RKO (cell line): ENCODE data around the gene WLS.
A peak's percentile ranks its signal among the peaks of the same experiment; 100 is the strongest.

Experiments
- DNase-seq: peaks from one replicate; pipeline ENCODE4 v3.0.0-alpha.2; 2016; ENCODE audit warnings: low spot score

WLS gene

DNA sequence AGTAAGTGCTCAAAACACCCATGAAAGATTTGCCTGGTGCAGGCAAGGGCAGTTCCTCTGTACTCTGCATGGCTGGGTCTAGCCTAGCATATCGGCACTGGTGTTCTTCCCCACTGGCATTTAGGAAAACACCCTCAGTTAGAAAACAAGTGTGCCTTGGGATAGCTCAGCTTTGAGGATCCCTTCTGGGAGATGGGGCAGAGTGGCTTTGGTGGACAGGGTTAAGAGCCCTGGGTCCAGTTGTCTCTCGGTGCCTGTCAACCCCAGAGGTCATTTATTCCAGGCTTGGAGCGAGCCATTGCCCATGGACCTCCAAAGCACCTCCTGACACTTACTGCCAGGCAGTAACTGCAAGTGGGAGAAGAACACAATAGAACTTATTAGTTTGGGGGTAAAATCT is 101.1 kb downstream of the WLS start:
- DNase-seq: no peak

DNA sequence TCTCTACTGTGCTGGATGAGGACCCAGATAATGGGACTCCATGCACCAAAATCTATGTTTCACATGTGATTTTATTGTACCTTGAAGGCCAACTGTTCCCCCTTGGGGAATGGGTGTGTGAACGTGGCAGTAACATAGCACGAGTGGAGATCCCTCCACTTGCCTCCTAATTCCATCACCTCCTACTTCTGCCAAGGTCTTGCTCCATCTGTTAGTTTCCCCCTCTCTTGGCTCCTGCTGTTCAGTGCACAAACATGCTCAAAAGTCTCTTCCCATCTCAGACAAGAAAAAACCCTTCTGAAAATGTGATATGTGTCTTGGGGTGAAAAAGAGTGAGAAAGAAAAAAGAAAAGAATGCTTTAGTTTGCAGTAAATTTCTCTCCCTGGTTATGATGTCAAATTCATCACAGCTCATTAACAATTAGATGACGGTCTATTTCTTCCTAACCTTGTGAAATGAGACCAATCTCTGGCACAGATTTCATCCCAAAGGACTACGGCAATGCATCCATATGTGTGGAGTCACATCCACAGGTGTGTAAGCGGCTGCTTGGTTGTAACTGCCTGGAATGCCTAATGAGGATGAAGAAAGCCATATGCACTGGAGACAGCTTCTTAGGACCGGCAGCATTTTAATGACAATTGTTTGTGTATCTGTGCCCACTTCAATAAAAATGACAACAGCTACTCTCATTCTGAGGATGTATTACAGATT is 102.6 kb downstream of the WLS start:
- no peak for DNase-seq

DNA sequence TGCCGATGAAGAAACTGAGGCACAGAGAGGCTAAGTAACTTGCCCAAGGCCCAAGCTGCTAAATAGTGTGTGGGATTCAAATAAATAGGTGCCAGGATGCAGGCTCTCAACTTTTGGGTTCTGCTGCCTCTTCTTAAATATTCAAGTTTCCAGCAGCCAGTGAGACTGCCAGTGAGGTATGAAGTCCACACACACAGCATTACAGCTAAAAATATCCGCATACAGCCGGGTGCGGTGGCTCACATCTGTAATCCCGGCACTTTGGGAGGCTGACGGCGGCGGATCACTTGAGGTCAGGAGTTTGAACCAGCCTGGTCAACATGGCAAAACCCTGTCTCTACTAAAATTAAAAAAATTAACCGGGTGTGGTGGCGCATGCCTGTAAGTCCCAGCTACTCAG is 103.5 kb downstream of the WLS start:
- no peak for DNase-seq

DNA sequence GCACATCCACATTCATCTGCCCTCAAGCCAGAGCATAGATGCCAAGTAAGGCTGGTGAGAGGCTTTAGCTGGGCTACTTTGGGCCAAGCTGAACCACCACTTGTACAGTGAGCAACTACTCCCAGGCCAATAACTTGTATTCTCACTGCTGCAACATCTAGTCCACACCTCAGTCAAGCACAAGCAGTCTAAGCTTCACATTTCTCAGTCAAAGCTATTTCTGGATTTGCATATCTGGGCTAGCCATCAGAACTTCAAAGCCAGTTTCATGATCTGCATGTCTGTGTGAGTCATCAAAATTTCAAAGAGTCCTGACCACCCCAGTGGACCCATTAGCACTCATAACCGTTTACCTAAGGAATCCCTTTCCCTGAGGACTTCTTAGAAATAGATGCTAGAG is 104.2 kb downstream of the WLS start:
- DNase-seq: no peak

DNA sequence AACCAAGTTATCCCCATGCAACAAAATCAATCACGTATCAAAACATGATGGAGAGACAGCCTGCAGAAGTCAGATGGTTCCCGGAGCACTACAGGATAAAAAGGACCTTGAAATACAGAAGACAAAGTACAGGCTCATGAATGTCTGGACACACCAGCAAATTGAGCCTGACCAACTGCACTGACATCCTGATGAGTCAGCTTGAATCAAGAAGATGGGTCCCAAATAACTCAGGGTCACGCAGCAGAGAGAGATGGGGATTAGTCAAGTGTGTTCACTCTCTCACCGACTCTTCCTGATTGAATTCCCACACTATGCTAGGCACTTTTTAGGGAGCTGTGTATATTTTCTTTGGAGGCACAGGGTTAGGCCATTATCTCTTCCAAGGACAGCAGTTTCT is 110.8 kb downstream of the WLS start:
- peak; percentile 72 for DNase-seq

DNA sequence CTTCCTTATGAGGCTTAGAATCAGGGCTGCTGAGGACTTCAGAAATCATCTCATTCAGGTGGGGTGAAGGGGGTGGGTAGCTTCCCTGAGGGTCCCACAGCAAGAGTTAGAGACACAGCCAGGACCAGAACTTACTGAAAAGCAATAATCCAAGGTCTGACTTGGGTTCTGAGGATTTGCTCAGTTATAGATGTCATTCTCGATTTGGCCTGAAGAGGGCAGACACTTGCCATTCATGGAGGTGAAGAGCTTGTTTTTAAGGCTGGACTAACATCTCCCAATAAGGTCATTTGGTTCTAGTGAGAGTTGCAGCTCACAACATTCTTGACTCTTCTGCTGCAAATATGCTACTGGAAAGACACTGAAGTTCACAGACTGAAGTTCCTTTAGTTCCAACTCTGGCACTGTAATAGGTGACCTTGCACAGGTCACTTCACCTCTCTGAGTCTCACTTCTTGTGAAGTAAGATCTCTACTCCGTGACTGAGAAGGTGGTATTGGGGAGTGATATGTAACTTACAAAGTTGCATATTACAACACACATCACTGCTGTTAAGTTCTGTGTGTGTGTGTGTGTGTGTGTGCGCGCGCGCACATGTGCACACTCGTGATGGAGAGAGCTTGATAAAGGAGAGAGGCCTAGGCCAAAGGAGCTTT is 112.1 kb downstream of the WLS start:
- peak; percentile 81 for DNase-seq

DNA sequence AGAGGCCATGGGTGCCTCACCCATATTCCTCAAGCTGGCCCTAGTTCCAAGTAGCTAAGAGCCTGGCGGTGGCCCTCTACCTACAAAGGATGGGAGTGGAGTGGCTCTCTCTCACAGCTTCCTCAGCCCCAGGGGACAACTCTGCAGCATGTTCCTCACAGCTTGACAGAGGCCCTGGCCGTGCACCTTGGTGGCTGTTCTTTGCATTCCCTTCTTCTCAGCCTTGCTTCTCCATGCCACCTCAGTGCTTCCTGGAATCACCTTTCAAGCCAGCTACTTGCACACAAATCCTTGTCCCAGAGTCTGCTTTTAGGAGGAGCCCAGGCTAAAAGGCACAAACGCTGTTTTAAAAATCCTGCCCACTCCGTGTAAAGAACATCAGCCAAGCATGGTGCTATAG is 112.9 kb downstream of the WLS start:
- no peak for DNase-seq

DNA sequence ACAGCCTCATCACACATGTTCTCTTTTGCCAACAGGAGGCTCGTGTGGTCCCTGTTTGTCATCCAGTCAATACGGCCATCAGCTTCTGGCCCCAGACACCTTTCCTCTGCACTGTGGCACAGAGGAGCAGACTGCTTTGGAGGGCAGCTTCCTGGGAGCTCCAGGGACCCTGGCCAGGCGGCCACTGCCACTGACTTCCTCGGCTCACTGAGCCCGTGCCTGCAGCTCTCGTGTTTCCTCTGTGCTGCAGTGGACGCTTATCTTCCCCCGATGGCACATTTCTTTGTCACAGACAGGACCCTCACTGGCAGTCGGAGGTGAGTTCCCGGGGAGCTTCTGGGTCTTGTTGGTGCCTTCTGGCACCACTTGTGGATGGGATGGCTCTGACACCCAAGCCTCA is 114.9 kb downstream of the WLS start:
- DNase-seq: no peak

DNA sequence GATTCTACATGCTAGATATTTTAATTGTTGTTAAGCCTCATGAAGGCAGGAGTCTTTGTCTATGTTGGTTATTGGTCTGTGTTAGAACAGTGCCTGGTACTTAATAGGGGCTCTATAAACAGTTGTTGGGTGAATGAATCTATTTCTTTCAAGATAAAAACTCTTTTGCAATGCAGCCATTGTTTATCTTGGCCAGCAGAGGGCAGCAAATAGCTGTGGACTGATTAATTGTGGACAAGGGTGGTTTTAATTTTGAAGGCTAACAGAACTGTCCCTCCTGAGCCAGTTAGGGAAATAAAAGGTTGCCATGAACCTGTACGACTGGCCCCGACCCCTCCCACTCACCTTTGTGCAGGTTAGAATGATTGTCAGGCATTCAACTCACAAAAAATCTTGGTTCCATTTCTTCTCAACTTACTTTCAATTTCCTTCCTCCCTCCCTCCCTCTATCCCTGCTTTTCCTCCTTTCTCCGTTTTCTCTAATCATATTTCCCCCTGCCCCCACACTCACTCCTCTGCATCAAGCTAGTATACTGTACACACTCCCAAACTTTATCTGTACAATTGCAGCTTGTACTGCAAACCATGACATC is 115.6 kb downstream of the WLS start:
- peak; percentile 68 for DNase-seq

DNA sequence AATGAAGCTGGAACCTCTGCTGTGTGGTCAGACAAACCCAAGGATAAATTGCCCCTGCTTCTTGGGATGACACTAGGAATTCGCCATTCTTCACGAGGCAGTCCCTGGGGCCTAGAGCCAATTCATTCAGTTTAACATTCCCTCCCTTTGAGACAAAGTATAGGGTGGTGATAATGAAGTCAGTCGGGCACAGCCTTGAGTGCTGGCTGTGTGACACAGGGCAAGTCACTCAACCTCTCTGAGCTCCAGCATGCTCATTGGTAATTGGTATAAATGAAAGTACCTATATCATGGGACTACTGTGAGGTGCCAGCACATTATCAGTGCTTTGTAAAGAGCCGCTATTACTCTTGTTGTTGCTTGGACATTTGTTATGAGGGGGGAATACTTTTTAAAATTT is 117.0 kb downstream of the WLS start:
- DNase-seq: no peak

DNA sequence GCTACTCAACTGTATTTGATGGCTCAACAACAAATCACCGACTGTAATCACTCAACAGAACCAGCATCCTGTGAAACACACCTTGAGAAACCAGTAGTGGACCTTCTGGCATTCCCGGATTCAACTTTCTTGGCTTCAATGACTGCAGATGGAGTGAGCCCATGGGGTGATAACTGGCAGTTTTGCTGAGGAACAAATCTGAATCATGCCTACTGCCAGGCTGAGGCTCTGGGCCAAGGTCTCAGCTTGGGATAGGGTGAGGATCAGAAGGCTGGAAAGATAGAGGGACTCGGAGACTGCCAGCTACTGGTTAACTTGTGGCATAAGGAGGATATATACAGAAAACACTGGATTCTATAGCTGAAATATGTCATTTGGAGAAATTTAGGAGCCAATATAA is 118.4 kb downstream of the WLS start:
- no peak for DNase-seq

DNA sequence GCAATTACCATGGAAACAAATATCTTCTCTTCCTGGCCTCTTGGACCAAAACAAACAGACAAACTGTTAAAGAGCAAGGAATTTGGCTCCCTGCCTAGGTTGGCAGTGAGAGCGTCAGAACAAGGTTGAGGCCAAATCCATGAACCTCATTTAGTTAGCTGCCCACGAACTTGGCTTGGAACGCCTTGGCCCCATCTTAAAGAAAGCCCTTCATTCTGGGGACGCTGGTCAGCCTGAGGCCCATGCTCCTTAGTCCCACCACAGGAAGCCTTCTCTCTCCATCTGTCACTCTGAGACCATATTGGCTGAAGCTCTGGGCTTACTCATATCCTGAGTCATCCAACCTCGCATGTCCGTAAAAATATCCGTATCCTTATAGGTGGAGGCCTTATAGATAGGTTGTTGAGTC is 119.5 kb downstream of the WLS start:
- DNase-seq: peak; percentile 82

DNA sequence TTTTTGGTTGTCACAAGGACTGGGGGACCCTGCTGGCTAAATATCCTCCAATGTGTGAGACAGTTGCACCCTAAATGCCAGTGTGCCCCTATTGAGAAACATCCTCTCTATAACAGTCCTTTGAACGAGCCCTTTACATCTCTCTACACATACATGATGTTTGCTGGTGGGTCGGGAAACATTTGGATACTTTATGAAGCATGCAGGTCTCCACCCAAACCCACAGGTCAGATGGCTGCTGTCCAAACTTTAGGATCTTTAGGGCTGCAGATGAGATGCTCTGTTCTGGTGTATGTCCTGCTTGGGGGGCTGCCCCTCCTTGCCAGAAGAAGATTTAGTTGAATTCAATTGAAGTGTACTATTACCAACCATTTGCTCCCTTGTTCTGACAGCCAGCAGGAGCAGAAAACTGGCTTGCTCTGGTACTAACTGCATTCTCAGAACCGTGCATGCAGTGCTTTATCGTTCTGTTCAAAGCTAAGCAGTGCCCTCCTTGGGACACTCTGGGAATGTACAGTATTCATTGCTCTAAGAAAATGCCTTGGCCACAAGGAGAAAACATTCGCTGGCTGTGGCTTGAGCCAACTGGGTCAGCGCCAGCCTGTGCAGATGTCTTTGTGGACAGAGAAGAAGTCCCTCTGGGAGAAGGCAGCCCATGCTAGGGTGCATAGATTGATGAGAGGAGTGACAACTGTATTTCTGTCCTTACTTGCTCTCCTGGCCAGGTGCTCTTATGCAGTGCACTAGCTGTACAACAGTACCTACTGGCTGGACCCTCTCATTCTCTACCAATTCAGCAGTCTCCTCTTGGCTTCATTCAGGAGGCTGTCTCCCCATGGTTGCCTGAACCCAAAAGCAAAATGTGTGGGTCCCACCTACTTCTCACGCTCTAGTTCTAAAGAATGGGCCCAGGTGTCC is 120.5 kb downstream of the WLS start:
- peak; percentile 11 for DNase-seq

DNA sequence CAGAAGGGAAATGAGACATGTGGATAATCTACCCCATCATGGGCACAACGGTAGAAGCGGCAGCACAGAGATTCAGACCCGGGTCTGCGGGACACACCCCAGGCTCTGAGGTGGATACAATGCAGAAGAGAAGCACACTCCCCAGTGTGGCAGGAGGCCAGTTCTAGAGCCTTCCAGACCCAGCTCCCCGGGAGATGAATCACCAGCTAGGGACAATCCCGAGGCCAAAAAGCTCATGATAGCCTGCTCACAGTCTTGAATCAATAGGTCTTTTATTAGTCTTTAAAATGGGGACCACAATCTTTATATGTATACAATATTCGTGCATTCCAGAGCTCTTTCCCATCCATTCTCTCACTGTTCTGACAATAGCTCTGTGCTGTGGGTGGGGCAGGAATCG is 124.6 kb downstream of the WLS start:
- DNase-seq: no peak

DNA sequence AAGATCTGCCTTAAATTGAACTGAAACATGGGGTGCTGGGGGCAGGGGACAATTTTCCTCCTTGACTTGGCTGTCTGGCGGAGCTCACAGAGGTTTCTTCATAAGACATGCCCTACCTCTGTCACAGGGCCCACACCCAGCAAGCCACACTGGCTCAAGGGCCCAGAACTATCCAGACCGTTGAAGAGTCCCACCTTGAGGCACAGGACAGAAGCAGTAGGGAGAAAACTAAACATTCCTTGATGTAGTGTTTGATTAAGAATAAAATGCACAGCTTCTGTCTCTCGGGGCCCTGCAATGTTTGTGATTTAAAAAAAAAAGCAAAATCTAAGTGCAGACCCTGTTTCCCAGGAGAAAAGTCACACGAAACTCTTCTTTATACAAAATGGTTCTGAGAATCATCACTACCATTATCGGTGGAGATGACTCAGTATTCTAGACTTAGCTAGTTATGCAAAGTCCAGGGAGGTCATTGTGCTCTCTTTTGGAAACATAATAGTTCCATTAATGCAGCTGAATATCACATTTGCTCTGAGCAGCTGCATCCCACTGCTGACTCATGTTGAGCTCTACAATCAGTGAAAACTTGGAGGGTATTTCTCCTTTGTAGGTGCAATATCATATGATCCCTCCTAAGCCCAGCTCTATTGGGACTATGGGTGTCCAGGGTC is 128.3 kb downstream of the WLS start:
- DNase-seq: no peak

DNA sequence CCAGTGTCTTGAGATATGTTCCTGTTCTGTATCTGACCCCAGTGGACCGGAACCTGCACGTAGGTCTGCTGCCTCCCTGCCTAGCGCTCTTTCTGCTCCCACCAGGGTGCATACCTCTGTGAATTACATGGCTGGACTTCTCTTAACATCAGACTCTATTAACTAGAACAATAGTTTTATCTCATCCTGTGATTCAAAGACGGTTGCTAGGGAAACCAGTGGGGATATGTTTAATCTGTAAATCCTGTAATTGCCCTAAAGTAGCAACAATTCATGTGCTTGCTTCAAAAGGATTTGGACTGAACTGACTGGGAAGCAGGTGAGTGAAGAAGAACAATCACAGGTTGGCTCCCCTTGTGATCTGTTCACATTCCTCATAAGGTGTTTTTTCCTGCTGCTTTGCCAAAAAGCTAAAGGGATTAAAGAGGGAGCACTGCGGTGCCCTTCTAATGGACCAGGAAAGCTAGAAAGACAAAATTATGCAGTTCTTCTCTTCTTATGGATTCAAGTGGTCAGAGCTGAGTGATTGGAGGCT is 129.2 kb downstream of the WLS start:
- DNase-seq: no peak

DNA sequence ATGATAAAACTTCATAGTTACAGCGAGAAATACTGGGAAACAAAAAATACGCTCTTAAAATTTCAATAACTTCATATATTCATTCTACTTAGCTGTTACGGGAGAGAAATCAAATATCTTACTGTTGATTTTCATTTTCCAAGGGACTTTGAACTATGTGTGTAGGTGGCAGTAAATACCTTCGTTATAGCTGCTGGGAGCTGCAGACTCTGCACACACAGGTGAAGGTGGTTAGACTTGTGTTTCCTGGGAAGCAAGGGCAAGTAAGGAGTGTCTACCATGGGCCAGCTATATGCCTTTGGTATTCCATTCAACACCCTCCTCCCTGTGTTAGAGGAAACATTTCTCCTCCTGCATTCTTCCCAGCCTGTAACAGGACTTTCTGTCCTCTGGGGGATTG is 130.5 kb downstream of the WLS start:
- DNase-seq: no peak

DNA sequence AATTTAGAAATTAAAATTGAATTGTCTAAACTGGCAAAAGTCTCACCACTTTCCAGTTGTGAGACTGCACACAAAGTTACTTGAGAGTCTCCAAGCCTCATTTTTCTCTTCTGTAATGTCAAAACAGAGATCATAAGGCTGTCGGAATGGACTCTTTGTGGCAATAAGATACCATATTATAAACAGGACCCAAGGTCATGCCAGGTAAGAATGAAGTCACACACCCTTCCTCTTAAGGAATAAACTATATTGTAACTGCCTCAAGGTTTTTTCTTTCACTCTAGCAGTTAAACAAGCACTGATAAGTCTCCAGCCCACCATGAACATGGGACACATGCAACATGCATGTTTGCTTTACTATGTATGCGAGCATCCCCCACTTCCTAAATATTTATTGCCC is 131.8 kb downstream of the WLS start:
- DNase-seq: no peak

DNA sequence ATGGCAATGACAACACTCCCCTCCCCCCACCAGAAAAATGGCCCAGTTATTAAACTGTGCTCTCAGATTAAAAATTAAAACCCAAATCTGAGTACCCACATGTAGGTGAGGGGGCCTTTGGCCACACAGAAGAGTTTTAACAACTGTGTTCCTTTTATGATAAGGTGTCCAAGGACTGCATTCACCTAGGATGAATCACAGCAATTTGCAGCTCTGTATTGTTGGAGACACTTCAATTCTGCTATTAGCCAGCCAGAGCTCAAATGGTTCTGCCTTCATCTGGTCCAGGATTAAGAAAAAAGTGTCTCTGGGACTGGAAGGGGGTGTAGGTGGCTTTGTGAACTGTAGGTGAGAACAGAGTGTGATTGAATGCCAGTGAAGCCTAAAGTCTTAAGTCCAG is 138.6 kb downstream of the WLS start:
- no peak for DNase-seq

DNA sequence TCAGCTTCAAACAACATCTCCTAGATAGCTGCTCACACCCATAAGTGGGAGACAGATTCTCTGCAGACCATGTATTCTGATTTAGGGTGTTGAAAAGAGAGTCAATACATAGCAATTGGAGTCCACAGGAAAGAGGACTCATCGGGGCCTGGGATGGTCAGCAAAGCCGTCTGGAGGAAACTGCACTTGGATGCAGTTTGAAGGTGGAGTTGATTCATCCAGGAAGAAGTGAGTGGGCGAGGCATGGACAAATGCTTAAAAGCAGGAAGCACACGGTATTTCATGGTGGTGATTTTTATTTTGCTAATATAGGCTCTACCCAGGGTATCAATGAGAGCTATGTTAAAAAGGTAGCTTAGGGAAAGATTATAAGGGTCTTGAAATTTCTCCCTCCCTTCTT is 145.1 kb downstream of the WLS start:
- peak; percentile 11 for DNase-seq

DNA sequence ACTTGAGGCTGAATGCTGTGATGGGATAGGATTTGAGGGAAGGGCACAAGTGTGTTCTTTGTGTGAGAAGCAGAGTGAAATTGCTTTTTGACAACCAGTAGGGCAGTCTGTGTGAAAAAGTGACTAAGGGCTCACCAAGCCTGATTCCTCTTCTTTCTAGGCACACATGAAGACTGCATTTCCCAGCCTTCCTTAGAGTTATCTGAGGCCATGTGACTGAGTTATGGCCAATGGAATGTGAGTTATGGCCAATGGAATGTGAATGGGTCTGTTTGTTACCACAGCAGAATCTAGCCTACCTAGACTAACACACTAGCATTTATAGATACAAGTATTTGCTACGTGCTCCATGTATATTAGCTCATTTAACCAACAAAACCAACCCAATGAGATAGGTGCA is 146.6 kb downstream of the WLS start:
- DNase-seq: no peak

DNA sequence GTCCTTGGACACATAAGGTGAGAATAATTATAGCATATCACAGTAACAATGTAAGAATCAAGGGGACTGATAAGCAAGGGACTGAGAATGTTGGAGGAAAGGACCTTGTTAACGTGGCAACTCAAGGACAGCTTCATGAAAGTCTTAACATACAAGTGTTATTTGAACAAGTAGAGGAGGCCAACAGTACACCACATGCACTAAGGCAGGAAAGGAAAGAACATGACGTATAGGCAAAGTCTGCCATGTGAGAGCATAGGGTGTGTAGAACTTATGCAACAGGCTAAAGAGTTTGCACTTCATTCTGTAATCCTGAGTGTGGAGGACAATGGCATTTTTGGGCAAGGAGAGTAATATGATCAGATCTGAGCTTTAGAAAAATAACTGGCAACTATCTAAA is 148.6 kb downstream of the WLS start:
- no peak for DNase-seq
